ENCODE data around the gene PARP6. TPM values are rescaled to one million over a fixed set of nuclear protein-coding genes. Genes with fewer than 3 reads are reported as not detected.

Gene PARP6
- polyA plus RNA-seq, 1 of the 3 experiments (the other 2 are of a cell fraction), result 57.7 TPM

DNA sequence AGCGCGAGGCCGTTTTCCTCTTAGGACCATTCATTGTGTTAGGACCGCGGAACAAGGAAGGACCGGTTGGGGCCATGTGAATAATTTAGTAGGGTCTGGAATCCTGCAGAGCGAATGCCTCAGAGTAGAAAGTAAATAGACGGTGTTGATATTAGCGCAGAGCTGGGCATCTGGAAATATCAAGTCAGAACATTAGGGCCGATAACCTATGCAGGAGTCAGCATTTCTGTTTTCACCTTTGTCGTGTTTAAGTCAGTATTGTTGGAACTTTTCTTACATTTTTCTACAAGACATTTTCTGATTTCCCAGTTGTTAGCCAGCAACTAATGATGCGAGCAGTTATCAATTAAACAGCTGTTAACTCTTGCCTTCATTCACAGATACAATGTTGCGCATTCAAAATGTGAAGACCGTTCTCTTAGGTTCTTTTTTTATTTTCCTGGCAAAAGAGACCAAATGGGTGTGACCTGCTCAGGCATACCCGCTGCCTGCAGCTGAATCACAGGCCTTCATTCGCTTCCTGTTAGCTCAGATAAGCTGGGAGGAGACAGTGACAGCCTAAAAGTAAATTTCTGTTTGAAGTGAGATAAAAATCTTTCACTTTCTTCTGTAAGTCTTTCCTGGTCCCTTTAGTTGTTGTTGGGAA, 40.4 kb downstream of the PARP6 start (continued):
- TF ChIP-seq, protein P1, sequence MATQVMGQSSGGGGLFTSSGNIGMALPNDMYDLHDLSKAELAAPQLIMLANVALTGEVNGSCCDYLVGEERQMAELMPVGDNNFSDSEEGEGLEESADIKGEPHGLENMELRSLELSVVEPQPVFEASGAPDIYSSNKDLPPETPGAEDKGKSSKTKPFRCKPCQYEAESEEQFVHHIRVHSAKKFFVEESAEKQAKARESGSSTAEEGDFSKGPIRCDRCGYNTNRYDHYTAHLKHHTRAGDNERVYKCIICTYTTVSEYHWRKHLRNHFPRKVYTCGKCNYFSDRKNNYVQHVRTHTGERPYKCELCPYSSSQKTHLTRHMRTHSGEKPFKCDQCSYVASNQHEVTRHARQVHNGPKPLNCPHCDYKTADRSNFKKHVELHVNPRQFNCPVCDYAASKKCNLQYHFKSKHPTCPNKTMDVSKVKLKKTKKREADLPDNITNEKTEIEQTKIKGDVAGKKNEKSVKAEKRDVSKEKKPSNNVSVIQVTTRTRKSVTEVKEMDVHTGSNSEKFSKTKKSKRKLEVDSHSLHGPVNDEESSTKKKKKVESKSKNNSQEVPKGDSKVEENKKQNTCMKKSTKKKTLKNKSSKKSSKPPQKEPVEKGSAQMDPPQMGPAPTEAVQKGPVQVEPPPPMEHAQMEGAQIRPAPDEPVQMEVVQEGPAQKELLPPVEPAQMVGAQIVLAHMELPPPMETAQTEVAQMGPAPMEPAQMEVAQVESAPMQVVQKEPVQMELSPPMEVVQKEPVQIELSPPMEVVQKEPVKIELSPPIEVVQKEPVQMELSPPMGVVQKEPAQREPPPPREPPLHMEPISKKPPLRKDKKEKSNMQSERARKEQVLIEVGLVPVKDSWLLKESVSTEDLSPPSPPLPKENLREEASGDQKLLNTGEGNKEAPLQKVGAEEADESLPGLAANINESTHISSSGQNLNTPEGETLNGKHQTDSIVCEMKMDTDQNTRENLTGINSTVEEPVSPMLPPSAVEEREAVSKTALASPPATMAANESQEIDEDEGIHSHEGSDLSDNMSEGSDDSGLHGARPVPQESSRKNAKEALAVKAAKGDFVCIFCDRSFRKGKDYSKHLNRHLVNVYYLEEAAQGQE (IDR thresholded peaks at IDR 0.05; ENCODE audit: low read depth, low read length), result no peak

DNA sequence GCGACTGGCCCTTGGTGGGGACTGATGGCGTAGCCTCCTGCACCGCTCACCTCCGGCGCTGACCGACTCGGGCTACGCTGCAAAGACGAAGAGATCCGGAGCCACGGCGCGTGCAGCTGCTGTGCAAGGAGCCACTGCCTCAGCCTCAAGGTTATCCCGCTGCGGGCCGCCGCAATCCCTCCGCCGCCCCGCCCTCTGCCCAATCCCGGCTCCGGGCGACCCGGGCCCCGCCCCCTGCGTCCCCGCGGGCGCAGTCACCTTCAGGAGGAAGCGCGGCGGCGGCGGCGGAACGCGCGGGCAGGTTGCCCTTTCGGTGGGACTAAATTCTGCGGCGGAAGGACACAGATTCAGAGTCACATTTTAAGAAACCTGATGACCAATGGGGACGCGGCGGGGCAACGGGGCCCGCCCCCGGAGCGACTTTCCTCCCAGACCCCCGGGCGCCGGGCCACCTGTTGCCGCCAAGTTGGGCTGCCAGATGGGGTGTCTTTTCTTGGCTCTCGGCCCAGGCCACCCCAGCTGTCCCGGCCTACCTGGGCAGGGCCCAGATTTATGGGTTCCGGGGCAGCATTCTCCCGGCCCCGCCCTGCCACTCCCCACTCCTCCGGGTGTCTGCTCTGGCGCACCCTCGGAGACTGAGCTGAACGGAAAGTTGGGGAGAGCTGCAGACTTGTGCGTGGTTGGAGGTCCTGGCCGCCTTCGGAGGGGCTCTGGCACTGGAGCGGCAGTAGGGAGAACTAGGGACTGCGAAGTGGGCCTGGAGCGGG, 41.1 kb downstream of the PARP6 start, which contains the start of gene PKM:
Gene PKM (minus strand): TSS at position 125 of the 767 bp plus-strand sequence. CDS start 12,093 bp downstream, outside the sequence.
- H4K20me1 ChIP-seq (ENCODE audit: insufficient read depth), result peaks cover 33% of the 10 kb centered on the region
- CTCF ChIA-PET, result interaction anchor here (1.0 to 3.5 kb wide), 5 partner anchors 10 to 487 kb away, joined by 3 to 23 read pairs (median 4); no protein-coding TSS in a partner anchor
- DNase-seq, result peak; percentile 96
- H3K9me3 ChIP-seq, result no peaks in the 10 kb centered on the region
- peak within 1 kb of the TSS; percentile 88 to 90 for H3K4me3 ChIP-seq (ENCODE audit: low read depth in 2 of 2, low read length in 1 of 2)
- POLR2A ChIA-PET, result interaction anchor here (1.0 to 3.3 kb wide), 9 partner anchors 8 to 89 kb away, joined by 3 to 28 read pairs (median 6); partner anchors contain the start of genes CELF6 and GRAMD2A
- H3K36me3 ChIP-seq (replicated peaks in 1 of 2; ENCODE audit: control insufficient read depth in 1 of 2, insufficient read depth in 2 of 2, low read length in 1 of 2), result peaks cover 0 to 7% of the 10 kb centered on the region in 2 experiments
- peak within 1 kb of the TSS; percentile 93 for H3K4me2 ChIP-seq
- no peaks in the 10 kb centered on the region for H3K9me2 ChIP-seq
- peaks cover 18 to 35% of the 10 kb centered on the region in 2 experiments; a peak in 3 of 4 replicates for H3K4me1 ChIP-seq (ENCODE audit: control insufficient read depth in 1 of 2, insufficient read depth in 2 of 2, low read depth in 1 of 2, low read length in 1 of 2)
- peaks cover 50% of the 10 kb centered on the region for H3F3A ChIP-seq (replicated peaks; ENCODE audit: insufficient read depth)
- H2AFZ ChIP-seq (ENCODE audit: low read depth), result no peak within 1 kb of the TSS; the same call in 1 of the 2 replicates
- 0% methylated on average over 38 of the region's 67 CpGs for WGBS (ENCODE audit: low lambda C conversion rate)
- H3K9ac ChIP-seq, result peak within 1 kb of the TSS; percentile 96
- peak within 1 kb of the TSS; percentile 89 to 96 for H3K27ac ChIP-seq (ENCODE audit: low read depth in 2 of 2, low read length in 1 of 2)
- H3K27me3 ChIP-seq (ENCODE audit: insufficient read depth), result no peaks in the 10 kb centered on the region
- H3K79me2 ChIP-seq (ENCODE audit: insufficient read depth), result peaks cover 76% of the 10 kb centered on the region
- TF ChIP-seq FOSL2 (IDR thresholded peaks at IDR 0.05; ENCODE audit: borderline replicate concordance, low read depth), result no peak
- TF ChIP-seq GATA2 (CRISPR knock-in tag; IDR thresholded peaks at IDR 0.05), result no peak; the same call in 1 of the 2 replicates
- TF ChIP-seq, protein P2, sequence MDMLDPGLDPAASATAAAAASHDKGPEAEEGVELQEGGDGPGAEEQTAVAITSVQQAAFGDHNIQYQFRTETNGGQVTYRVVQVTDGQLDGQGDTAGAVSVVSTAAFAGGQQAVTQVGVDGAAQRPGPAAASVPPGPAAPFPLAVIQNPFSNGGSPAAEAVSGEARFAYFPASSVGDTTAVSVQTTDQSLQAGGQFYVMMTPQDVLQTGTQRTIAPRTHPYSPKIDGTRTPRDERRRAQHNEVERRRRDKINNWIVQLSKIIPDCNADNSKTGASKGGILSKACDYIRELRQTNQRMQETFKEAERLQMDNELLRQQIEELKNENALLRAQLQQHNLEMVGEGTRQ (IDR thresholded peaks at IDR 0.05; ENCODE audit: borderline replicate concordance, low read depth, low read length), result no peak
- peak; percentile 8; the same call in 1 of the 2 replicates for TF ChIP-seq MEF2A (IDR thresholded peaks at IDR 0.05; ENCODE audit: borderline replicate concordance, low read depth)
- TF ChIP-seq YY1 (IDR thresholded peaks at IDR 0.05; ENCODE audit: low read depth), result no peak
- TF ChIP-seq RFX5 (IDR thresholded peaks at IDR 0.05; ENCODE audit: low read length), result 0 out of 2 replicates have a peak, but pooled peaks have one; percentile 10
- no peak for TF ChIP-seq FOXJ3 (CRISPR knock-in tag; IDR thresholded peaks at IDR 0.05)
- TF ChIP-seq, protein P3, sequence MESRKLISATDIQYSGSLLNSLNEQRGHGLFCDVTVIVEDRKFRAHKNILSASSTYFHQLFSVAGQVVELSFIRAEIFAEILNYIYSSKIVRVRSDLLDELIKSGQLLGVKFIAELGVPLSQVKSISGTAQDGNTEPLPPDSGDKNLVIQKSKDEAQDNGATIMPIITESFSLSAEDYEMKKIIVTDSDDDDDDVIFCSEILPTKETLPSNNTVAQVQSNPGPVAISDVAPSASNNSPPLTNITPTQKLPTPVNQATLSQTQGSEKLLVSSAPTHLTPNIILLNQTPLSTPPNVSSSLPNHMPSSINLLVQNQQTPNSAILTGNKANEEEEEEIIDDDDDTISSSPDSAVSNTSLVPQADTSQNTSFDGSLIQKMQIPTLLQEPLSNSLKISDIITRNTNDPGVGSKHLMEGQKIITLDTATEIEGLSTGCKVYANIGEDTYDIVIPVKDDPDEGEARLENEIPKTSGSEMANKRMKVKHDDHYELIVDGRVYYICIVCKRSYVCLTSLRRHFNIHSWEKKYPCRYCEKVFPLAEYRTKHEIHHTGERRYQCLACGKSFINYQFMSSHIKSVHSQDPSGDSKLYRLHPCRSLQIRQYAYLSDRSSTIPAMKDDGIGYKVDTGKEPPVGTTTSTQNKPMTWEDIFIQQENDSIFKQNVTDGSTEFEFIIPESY (IDR thresholded peaks at IDR 0.05; ENCODE audit: borderline replicate concordance, low read depth), result no peak; the same call in 1 of the 2 replicates
- peak; percentile 17; the same call in 1 of the 2 replicates for TF ChIP-seq RXRA (IDR thresholded peaks at IDR 0.05; ENCODE audit: borderline replicate concordance, low read depth)
- TF ChIP-seq, protein P4, sequence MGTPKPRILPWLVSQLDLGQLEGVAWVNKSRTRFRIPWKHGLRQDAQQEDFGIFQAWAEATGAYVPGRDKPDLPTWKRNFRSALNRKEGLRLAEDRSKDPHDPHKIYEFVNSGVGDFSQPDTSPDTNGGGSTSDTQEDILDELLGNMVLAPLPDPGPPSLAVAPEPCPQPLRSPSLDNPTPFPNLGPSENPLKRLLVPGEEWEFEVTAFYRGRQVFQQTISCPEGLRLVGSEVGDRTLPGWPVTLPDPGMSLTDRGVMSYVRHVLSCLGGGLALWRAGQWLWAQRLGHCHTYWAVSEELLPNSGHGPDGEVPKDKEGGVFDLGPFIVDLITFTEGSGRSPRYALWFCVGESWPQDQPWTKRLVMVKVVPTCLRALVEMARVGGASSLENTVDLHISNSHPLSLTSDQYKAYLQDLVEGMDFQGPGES (IDR thresholded peaks at IDR 0.05; ENCODE audit: low read depth, low read length), result no peak
- TF ChIP-seq TEAD4 (IDR thresholded peaks at IDR 0.05; ENCODE audit: borderline replicate concordance, insufficient read depth), result peak; percentile 58
- TF ChIP-seq TAF1 (IDR thresholded peaks at IDR 0.05; ENCODE audit: borderline replicate concordance, low read depth, low read length), result peak; percentile 99
- TF ChIP-seq, protein P1 (IDR thresholded peaks at IDR 0.05; ENCODE audit: low read depth, low read length), result peak; percentile 81
- no peak for TF ChIP-seq SMC3 (IDR thresholded peaks at IDR 0.05; ENCODE audit: low read depth, low read length)

Data from SK-N-SH (cell line).